H1 (cell line): ENCODE measurements around the gene ZNF8. TPM values are rescaled to one million over a fixed set of nuclear protein-coding genes. Genes with fewer than 3 reads are reported as not detected.

Experiments
- CTCF ChIA-PET: fragments of 300-600 bp; sonication (Branson Sonifier 250); formaldehyde crosslinking; loops from one replicate; lab custom pipeline; 2021; ENCODE audit not compliant: partially characterized antibody; lab: Charles Lee
- POLR2A ChIA-PET: fragments of 300-600 bp; sonication (Branson Sonifier 250); formaldehyde crosslinking; loops from one replicate; lab custom pipeline; 2021; ENCODE audit warnings: inconsistent platforms; ENCODE audit not compliant: partially characterized antibody; lab: Charles Lee
- DNase-seq, 2 experiments: peaks; one replicate each; pipeline versions ENCODE4 v3.0.0 to v3.0.0-alpha.2; 2010 to 2022; ENCODE audit warnings: low spot score in 2 of 2, low read depth in 1 of 2, mixed read lengths in 1 of 2
- FAIRE-seq: peaks from 2 replicates; lab custom pipeline; 2011; peaks lifted over from hg19 to GRCh38; lab: Jason Lieb, UNC
- H2AFZ ChIP-seq: 2 replicates; pipeline ENCODE4 v1.8.1; 2012; ENCODE audit warnings: low read length, inconsistent platforms
- H2AK5ac ChIP-seq: 2 replicates; pipeline ENCODE4 v1.6.1; 2013; ENCODE audit warnings: low read depth, low read length
- H2BK120ac ChIP-seq: replicated peaks from 2 replicates; pipeline ENCODE3; 2013; ENCODE audit warnings: low read depth, low read length, inconsistent platforms
- H2BK12ac ChIP-seq: 2 replicates; pipeline ENCODE4 v1.6.1; 2013; ENCODE audit warnings: low read depth, low read length
- H2BK15ac ChIP-seq: 2 replicates; pipeline ENCODE4 v1.6.1; 2013; ENCODE audit warnings: low read length
- H2BK20ac ChIP-seq: 2 replicates; pipeline ENCODE4 v1.6.1; 2013; ENCODE audit warnings: low read length
- H2BK5ac ChIP-seq: 2 replicates; pipeline ENCODE4 v1.6.1; 2013; ENCODE audit warnings: low read depth, low read length
- H3K14ac ChIP-seq: 2 replicates; pipeline ENCODE4 v1.6.1; 2013; ENCODE audit warnings: inconsistent platforms; ENCODE audit not compliant: insufficient read length
- H3K18ac ChIP-seq: 2 replicates; pipeline ENCODE4 v1.6.1; 2013; ENCODE audit warnings: low read length; ENCODE audit errors: extremely low read depth
- H3K23ac ChIP-seq: 2 replicates; pipeline ENCODE4 v1.6.1; 2013; ENCODE audit warnings: inconsistent platforms; ENCODE audit not compliant: insufficient read length
- H3K23me2 ChIP-seq: 2 replicates; pipeline ENCODE4 v1.6.1; 2013; ENCODE audit warnings: low read depth, low read length
- H3K27ac ChIP-seq: 2 replicates; pipeline ENCODE4 v1.6.1; 2011; ENCODE audit warnings: low read depth, low read length, inconsistent platforms
- H3K27me3 ChIP-seq, 4 experiments: replicated peaks in 1 of 4; 1 replicate in 1 of 4; 2 replicates in 3 of 4; pipeline versions ENCODE4 v1.6.1 to v1.8.1; 2011 to 2013; ENCODE audit warnings: low read length in 3 of 4, mild to moderate bottlenecking in 3 of 4, inconsistent platforms in 2 of 4, mixed read lengths in 2 of 4, moderate library complexity in 1 of 4; ENCODE audit not compliant: control insufficient read depth in 3 of 4, insufficient read depth in 3 of 4; ENCODE audit errors: extremely low read depth in 1 of 4
- H3K36me3 ChIP-seq, 4 experiments: 2 replicates each; pipeline versions ENCODE4 v1.6.1 to v1.8.1; 2011 to 2013; ENCODE audit warnings: mild to moderate bottlenecking in 4 of 4, low read length in 3 of 4, moderate library complexity in 2 of 4, control low read depth in 1 of 4, inconsistent platforms in 1 of 4; ENCODE audit not compliant: insufficient read depth in 4 of 4, control insufficient read depth in 2 of 4
- H3K4ac ChIP-seq: replicated peaks from 2 replicates; pipeline ENCODE3; 2013; ENCODE audit warnings: low read length, low read depth, mixed read lengths, inconsistent platforms; ENCODE audit not compliant: insufficient read length
- H3K4me1 ChIP-seq, 4 experiments: replicated peaks in 1 of 4; 1 replicate in 1 of 4; 2 replicates in 3 of 4; pipeline versions ENCODE4 v1.6.1 to v1.8.1; 2011 to 2013; ENCODE audit warnings: low read length in 3 of 4, inconsistent platforms in 2 of 4, mixed read lengths in 1 of 4; ENCODE audit not compliant: insufficient read depth in 4 of 4, control insufficient read depth in 3 of 4
- H3K4me2 ChIP-seq, 2 experiments: 2 replicates each; pipeline versions ENCODE4 v1.6.1 to v1.8.1; 2011 to 2013; ENCODE audit warnings: low read depth in 2 of 2, low read length in 2 of 2, control low read depth in 1 of 2, inconsistent platforms in 1 of 2, mild to moderate bottlenecking in 1 of 2; ENCODE audit not compliant: insufficient read depth in 1 of 2
- H3K4me3 ChIP-seq, 4 experiments: fragments of 200-600, 300-600 bp in 1 of 4; sonication (generic), shearing (Covaris generic), sonication (Bioruptor Twin) in 1 of 4; 2 replicates each; pipeline versions ENCODE4 v1.5.1 to v1.8.1; 2011 to 2016; ENCODE audit warnings: low read length in 4 of 4, low read depth in 3 of 4, control low read depth in 2 of 4, inconsistent platforms in 2 of 4, mild to moderate bottlenecking in 2 of 4, mixed read lengths in 1 of 4, moderate library complexity in 1 of 4; ENCODE audit not compliant: insufficient read depth in 2 of 4; ENCODE audit errors: extremely low read depth in 1 of 4
- H3K56ac ChIP-seq: replicated peaks from 2 replicates; pipeline ENCODE3; 2013; ENCODE audit warnings: low read depth, mild to moderate bottlenecking, mixed read lengths, low read length, inconsistent platforms; ENCODE audit not compliant: insufficient read length
- H3K79me1 ChIP-seq: 2 replicates; pipeline ENCODE4 v1.6.1; 2013; ENCODE audit warnings: low read depth, low read length, control low read depth
- H3K79me2 ChIP-seq, 2 experiments: 2 replicates each; pipeline versions ENCODE4 v1.6.1 to v1.8.1; 2012 to 2013; ENCODE audit warnings: low read length in 2 of 2, mild to moderate bottlenecking in 2 of 2, inconsistent platforms in 1 of 2; ENCODE audit not compliant: insufficient read depth in 2 of 2, control insufficient read depth in 1 of 2
- H3K9ac ChIP-seq, 4 experiments: replicated peaks in 1 of 4; 1 replicate in 1 of 4; 2 replicates in 3 of 4; pipeline versions ENCODE4 v1.6.1 to v1.8.1; 2011 to 2013; ENCODE audit warnings: low read depth in 3 of 4, low read length in 3 of 4, control low read depth in 2 of 4, mild to moderate bottlenecking in 2 of 4, moderate library complexity in 2 of 4, inconsistent platforms in 1 of 4; ENCODE audit errors: extremely low read depth in 1 of 4
- H3K9me3 ChIP-seq, 2 experiments: 2 replicates each; pipeline versions ENCODE4 v1.6.1 to v1.8.1; 2012 to 2013; ENCODE audit warnings: mild to moderate bottlenecking in 2 of 2, moderate library complexity in 2 of 2, control low read depth in 1 of 2, inconsistent platforms in 1 of 2, low read depth in 1 of 2, low read length in 1 of 2, mixed read lengths in 1 of 2; ENCODE audit not compliant: insufficient read depth in 2 of 2
- H4K20me1 ChIP-seq, 2 experiments: replicated peaks in 1 of 2; 2 replicates each; pipeline versions ENCODE3 to v1.8.1; 2011 to 2013; ENCODE audit warnings: inconsistent platforms in 2 of 2, low read length in 2 of 2, mild to moderate bottlenecking in 1 of 2; ENCODE audit not compliant: insufficient read depth in 2 of 2, control insufficient read depth in 1 of 2
- H4K5ac ChIP-seq: 2 replicates; pipeline ENCODE4 v1.6.1; 2013; ENCODE audit warnings: low read length, low read depth, mixed read lengths, inconsistent platforms; ENCODE audit not compliant: insufficient read length
- H4K8ac ChIP-seq: 2 replicates; pipeline ENCODE4 v1.8.0; 2013; ENCODE audit warnings: mild to moderate bottlenecking, moderate library complexity, low read length, inconsistent platforms; ENCODE audit not compliant: insufficient read depth; ENCODE audit errors: extremely low read depth
- H4K91ac ChIP-seq: replicated peaks from 2 replicates; pipeline ENCODE3; 2013; ENCODE audit warnings: low read length, mixed read lengths, inconsistent platforms; ENCODE audit not compliant: insufficient read length
- KDM1A ChIP-seq: fragments of 200-600, 300-600 bp; sonication (generic); IDR thresholded peaks from 2 replicates; pipeline ENCODE4 v1.7.1; 2016; ENCODE audit warnings: mild to moderate bottlenecking, low read length, borderline replicate concordance
- YY1 ChIP-seq: IDR thresholded peaks from 2 replicates; pipeline ENCODE4 v1.6.1; 2011; ENCODE audit warnings: low read depth, mild to moderate bottlenecking, low read length
- WGBS, 2 experiments: shearing (Covaris generic) in 1 of 2; methylation state at CpG; one replicate each; pipeline versions ENCODE4 v1.1.6 to v1.1.7; 2013 to 2015; ENCODE audit warnings: low lambda C conversion rate in 2 of 2, mixed read lengths in 2 of 2, inconsistent platforms in 1 of 2, low coverage in 1 of 2, missing lambda C conversion rate in 1 of 2; ENCODE audit not compliant: insufficient replicate concordance in 2 of 2, insufficient coverage in 1 of 2, insufficient read length in 1 of 2; ENCODE audit errors: extremely low coverage in 1 of 2, missing lambda C conversion rate in 1 of 2; 5-methylcytosine and 5-hydroxymethylcytosine counted together
- polyA plus RNA-seq, 7 experiments: library from polyadenylated mRNA; depleted of rRNA in 3 of 7; stranded (reverse) in 5 of 7; unstranded in 2 of 7; fragments of >200 nt in 5 of 7; fragments of 200-250 nt in 2 of 7; gene quantifications; 1 replicate in 5 of 7; 2 replicates in 1 of 7; 4 replicates in 1 of 7; pipeline versions ENCODE4 v1.2.1 to v1.2.3, GENCODE V29; 2011 to 2013; ENCODE audit warnings: missing spikeins in 2 of 7, mixed read lengths in 2 of 7
- total RNA-seq: library from RNA; stranded (reverse); fragmentation: NEBNext Ultra II Directional; extraction: Animal tissue kit (Norgen Biotek cat#: 25700); gene quantifications from 2 replicates; pipeline ENCODE4 v1.2.1, GENCODE V29; 2021

Gene ZNF8
- total and polyA plus RNA-seq, 2 of the 8 experiments (the other 6 are each of a cell fraction or from before 2014, with no cell fraction given), result 9.2 to 21.5 TPM

GRCh38 chr19:58277748-58278540, 811 bp upstream of the ZNF8 start:
- peaks cover 0 to 13% (median 2%) of the 10 kb centered on the region in 4 experiments; a peak in 3 of 8 replicates for H3K36me3 ChIP-seq
- H4K5ac ChIP-seq, result peak overlapping the region; percentile 25
- peak overlapping the region; percentile 78 for H3K27ac ChIP-seq
- 44% methylated on average over 25 of the region's 25 CpGs; no CpG with 5 or more reads in 1 of the 2 experiments for WGBS, 2 experiments
- peak overlapping the region; percentile 47 for H4K8ac ChIP-seq
- H3K23me2 ChIP-seq, result peaks cover 6% of the 10 kb centered on the region
- H3K23ac ChIP-seq, result no peak overlapping the region
- CTCF ChIA-PET, result interaction anchor here (0.6 to 1.0 kb wide), 3 partner anchors 10 to 1090 kb away, joined by 3 read pairs; no protein-coding TSS in a partner anchor
- FAIRE-seq (no peak), DNase-seq (no peak)
- POLR2A ChIA-PET, result interaction anchor here (0.8 to 3.9 kb wide), 23 partner anchors 8 to 108 kb away, joined by 3 to 30 read pairs (median 5); partner anchors contain the start of genes ERVK3-1, ZNF274, ZNF544 and ZSCAN22
- no peak overlapping the region for H2BK15ac ChIP-seq
- H3K4me3 ChIP-seq, result peak overlapping the region; percentile 86 to 97 (median 94)
- H2AK5ac ChIP-seq, result no peak overlapping the region
- H3K27me3 ChIP-seq, result no peaks in the 10 kb centered on the region
- no peak overlapping the region for H2AFZ ChIP-seq
- H3K4me2 ChIP-seq, result peak overlapping the region; percentile 74 to 78
- H3K79me2 ChIP-seq, result peaks cover 23 to 46% of the 10 kb centered on the region in 2 experiments
- no peaks in the 10 kb centered on the region for H3K9me3 ChIP-seq
- H3K14ac ChIP-seq, result no peak overlapping the region
- no peak overlapping the region for H3K56ac ChIP-seq
- peak overlapping the region; percentile 64 to 95 (median 80) for H3K9ac ChIP-seq
- peak overlapping the region; percentile 88; the same call in 1 of the 2 replicates for H2BK5ac ChIP-seq
- no peak overlapping the region for H2BK12ac ChIP-seq
- no peak overlapping the region for H3K4ac ChIP-seq
- H4K91ac ChIP-seq, result no peak overlapping the region
- peaks cover 9 to 17% of the 10 kb centered on the region in 2 experiments for H4K20me1 ChIP-seq
- H3K4me1 ChIP-seq, result peaks cover 4 to 11% (median 6%) of the 10 kb centered on the region in 4 experiments; a peak in 6 of 7 replicates
- no peak overlapping the region; the same call in 1 of the 2 replicates for H3K18ac ChIP-seq
- no peak overlapping the region for H2BK120ac ChIP-seq
- H3K79me1 ChIP-seq, result peaks cover 15% of the 10 kb centered on the region
- no peak overlapping the region for H2BK20ac ChIP-seq
- TF ChIP-seq KDM1A (no peak), YY1 (peak; percentile 61; the same call in 1 of the 2 replicates)
